HAP-1 (cell line): ENCODE results near the gene CTNNA2.

Source experiments
- DNase-seq, 2 experiments: peaks; one replicate each; pipeline ENCODE4 v3.0.0-alpha.2; 2016 to 2020; ENCODE audit warnings: low spot score in 2 of 2
- H3K27me3 ChIP-seq: fragments of 250-450 bp; sonication (Bioruptor Pico); 2 replicates; pipeline ENCODE4 v1.5.1; 2020; ENCODE audit warnings: low read depth, mild to moderate bottlenecking, moderate library complexity
- H3K36me3 ChIP-seq: fragments of 250-450 bp; sonication (Bioruptor Pico); replicated peaks from 2 replicates; pipeline ENCODE4 v1.5.1; 2020; ENCODE audit warnings: mild to moderate bottlenecking
- H3K4me1 ChIP-seq: fragments of 250-450 bp; sonication (Bioruptor Pico); 2 replicates; pipeline ENCODE4 v1.5.1; 2020; ENCODE audit warnings: mild to moderate bottlenecking
- H3K4me3 ChIP-seq: fragments of 250-450 bp; sonication (Bioruptor Pico); 2 replicates; pipeline ENCODE4 v1.5.1; 2020; ENCODE audit warnings: mild to moderate bottlenecking, moderate library complexity
- H3K9me3 ChIP-seq: fragments of 250-450 bp; sonication (Bioruptor Pico); 2 replicates; pipeline ENCODE4 v1.5.1; 2020; ENCODE audit warnings: mild to moderate bottlenecking, moderate library complexity
- in situ Hi-C: fragments of 300-500 bp; cut with MboI; formaldehyde crosslinking; loops from 3 replicates; pipeline ENCODE4 v1.14.3; 2020; ENCODE audit warnings: low sequenced_read_pairs, inconsistent platforms, mixed read lengths

The CTNNA2 gene

GRCh38 chr2:79580175-79580574 lies 67.3 kb downstream of the CTNNA2 start:
- in situ Hi-C loops: no loop called here
- Histone ChIP-seq H3K9me3 (no peaks in the 10 kb centered on the region; the same call in 1 of the 2 replicates), H3K36me3 (no peaks in the 10 kb centered on the region), H3K4me3 (no peak overlapping the region), H3K4me1 (no peaks in the 10 kb centered on the region), H3K27me3 (no peaks in the 10 kb centered on the region)
- DNase-seq: no peak

DNA sequence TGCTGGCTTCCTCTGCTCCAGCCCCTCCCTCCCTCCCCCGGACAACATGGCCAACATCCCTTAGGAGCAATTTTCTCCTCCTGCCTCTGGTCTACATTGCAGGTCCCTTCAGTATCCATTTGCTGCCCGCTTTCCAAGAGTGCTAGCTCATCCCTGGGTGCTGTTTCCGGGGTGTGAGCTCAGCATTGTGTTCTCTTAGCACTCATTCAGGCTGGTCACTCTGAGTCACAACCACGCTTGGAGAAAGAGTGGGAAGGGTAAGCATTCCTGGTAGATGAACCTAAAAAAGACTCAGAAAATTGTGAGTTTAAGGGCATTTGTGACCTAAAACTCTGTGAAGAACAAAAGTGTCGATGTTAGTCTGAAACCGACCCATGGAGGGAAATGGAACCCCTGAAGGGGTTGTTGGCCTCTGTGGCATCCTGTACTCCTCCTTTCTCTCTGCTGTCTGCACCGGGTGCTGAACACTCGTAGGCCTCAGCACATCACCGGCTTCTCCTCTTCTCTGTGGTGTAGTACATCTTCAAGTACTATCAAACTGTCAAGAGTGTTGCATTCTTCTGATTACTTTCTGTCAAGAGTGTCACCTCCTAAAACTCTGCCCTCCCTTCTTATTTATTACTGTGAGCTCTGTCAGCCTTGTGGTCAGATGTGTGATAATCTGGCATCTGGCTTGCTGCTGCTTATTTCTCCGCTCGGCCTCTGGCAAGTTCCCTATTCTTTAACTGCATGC lies 73.0 kb downstream of the CTNNA2 start:
- H3K4me3 ChIP-seq: no peak overlapping the region
- in situ Hi-C loops: no loop called here
- H3K27me3 ChIP-seq: no peaks in the 10 kb centered on the region
- no peaks in the 10 kb centered on the region for H3K4me1 ChIP-seq
- no peaks in the 10 kb centered on the region for H3K9me3 ChIP-seq
- H3K36me3 ChIP-seq: no peaks in the 10 kb centered on the region
- no peak for DNase-seq

DNA sequence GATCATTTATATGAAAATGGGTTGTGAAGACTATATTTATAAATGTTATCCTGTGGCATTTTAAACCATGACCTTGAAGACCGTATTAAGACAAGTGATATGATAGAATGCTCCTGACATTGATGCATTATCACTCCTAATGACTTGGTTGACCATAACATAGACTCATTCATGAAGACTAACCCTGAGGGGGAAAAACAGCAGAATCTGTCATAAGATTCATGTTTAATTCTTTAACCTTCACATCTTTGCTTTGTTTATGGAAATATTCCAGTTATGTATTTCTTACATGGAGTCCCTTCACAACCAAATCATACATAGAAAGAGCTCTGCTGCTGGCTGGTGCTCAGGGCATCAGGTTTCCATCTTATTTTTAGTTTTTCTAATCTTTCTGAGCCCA lies 78.4 kb downstream of the CTNNA2 start:
- no peaks in the 10 kb centered on the region for H3K4me1 ChIP-seq
- no peaks in the 10 kb centered on the region for H3K27me3 ChIP-seq
- in situ Hi-C loops: no loop called here
- H3K9me3 ChIP-seq: no peaks in the 10 kb centered on the region
- no peaks in the 10 kb centered on the region for H3K36me3 ChIP-seq
- no peak for DNase-seq
- no peak overlapping the region for H3K4me3 ChIP-seq

- H3K4me3 ChIP-seq: no peak overlapping the region
- no peaks in the 10 kb centered on the region for H3K4me1 ChIP-seq
- H3K27me3 ChIP-seq: no peaks in the 10 kb centered on the region
- in situ Hi-C loops: no loop called here
- DNase-seq: no peak
- no peaks in the 10 kb centered on the region for H3K9me3 ChIP-seq
- no peaks in the 10 kb centered on the region for H3K36me3 ChIP-seq
Observed at GRCh38 chr2:79593237-79593867, 80.5 kb downstream of the CTNNA2 start.

DNA sequence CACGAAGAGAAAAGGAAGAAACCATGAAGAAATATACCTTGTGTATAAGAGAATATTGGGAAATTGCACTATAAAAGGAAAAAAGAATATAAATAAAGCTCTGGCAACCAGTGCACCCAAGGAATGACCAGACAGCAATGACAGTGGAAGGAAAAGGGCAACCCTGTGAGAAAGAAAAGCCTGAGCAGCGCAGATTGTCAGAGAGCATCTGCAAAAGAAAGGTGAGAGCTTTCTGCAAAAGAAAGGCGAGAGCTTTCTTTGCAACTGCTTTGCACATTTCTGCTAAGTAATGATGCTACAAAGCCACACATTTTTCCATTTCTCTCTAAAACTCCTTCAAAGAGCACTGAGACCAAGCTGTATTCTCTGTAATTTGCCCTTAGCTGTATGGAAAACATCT lies 83.6 kb downstream of the CTNNA2 start:
- Histone ChIP-seq H3K27me3 (no peaks in the 10 kb centered on the region), H3K9me3 (no peaks in the 10 kb centered on the region), H3K4me3 (no peak overlapping the region), H3K4me1 (no peaks in the 10 kb centered on the region), H3K36me3 (no peaks in the 10 kb centered on the region)
- no peak for DNase-seq
- in situ Hi-C loops: no loop called here

DNA sequence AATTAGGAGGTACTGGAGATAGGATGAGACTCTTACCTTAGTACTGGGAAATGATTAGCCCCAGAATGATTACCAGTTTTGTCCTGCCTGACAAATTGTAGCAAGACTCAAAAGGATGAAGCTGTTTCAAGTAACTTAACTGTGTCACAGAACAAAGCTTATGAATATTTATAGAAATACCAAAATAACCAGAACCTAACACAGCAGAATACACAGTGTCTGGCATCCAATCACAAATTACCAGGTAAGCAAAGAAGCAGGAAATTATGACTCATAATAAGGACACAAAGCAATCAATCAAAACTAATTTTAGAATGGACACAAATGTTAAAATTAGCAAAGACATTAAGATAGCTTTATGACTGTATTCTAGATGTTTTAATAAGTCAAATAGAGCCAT lies 91.9 kb downstream of the CTNNA2 start:
- H3K9me3 ChIP-seq: no peaks in the 10 kb centered on the region
- no peaks in the 10 kb centered on the region for H3K36me3 ChIP-seq
- H3K4me3 ChIP-seq: no peak overlapping the region
- H3K4me1 ChIP-seq: no peaks in the 10 kb centered on the region
- in situ Hi-C loops: no loop called here
- no peak for DNase-seq
- no peaks in the 10 kb centered on the region for H3K27me3 ChIP-seq

DNA sequence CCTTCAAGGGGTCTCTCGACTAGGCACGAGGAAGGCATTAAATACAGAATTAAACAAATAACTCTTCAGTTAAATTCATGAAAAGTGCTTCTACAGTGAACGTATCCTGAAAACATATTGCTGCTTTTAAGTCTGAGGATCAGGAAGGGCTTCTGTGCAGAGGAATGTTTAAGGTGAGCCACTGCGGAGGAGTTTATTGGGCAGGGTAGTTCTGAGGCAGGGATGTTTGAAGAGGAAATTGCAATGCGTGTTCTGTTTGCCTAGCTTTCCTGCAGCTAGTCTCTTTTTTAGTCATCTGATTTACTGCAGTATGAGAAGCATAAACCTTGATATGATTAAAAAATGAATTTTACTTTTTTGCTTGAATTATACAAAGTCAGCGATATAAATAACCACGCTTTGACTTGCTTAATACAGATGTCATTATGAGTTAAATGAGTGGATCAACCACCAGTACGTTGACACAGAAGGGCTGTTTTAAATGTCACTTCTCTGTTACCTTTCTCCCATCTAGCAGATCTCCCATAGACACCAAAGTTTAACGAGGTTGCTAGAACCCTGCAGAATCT lies 98.7 kb downstream of the CTNNA2 start:
- H3K36me3 ChIP-seq: no peaks in the 10 kb centered on the region
- H3K4me1 ChIP-seq: no peaks in the 10 kb centered on the region
- DNase-seq: no peak
- H3K4me3 ChIP-seq: no peak overlapping the region
- in situ Hi-C loops: no loop called here
- no peaks in the 10 kb centered on the region for H3K27me3 ChIP-seq
- no peaks in the 10 kb centered on the region for H3K9me3 ChIP-seq

GRCh38 chr2:79612999-79613398 lies 100.1 kb downstream of the CTNNA2 start:
- in situ Hi-C loops: no loop called here
- no peak overlapping the region for H3K4me3 ChIP-seq
- no peaks in the 10 kb centered on the region for H3K36me3 ChIP-seq
- no peak for DNase-seq
- no peaks in the 10 kb centered on the region for H3K27me3 ChIP-seq
- H3K4me1 ChIP-seq: no peaks in the 10 kb centered on the region
- H3K9me3 ChIP-seq: no peaks in the 10 kb centered on the region

GRCh38 chr2:79619442-79619841 lies 106.6 kb downstream of the CTNNA2 start:
- Histone ChIP-seq H3K27me3 (no peaks in the 10 kb centered on the region), H3K4me3 (no peak overlapping the region), H3K4me1 (no peaks in the 10 kb centered on the region), H3K9me3 (0 out of 2 replicates have a peak, but pooled peaks cover 3% of the 10 kb centered on the region), H3K36me3 (no peaks in the 10 kb centered on the region)
- in situ Hi-C loops: no loop called here
- DNase-seq: no peak

GRCh38 chr2:79619976-79620375 lies 107.1 kb downstream of the CTNNA2 start:
- no peak for DNase-seq
- Histone ChIP-seq H3K4me3 (no peak overlapping the region), H3K36me3 (no peaks in the 10 kb centered on the region), H3K27me3 (no peaks in the 10 kb centered on the region), H3K9me3 (0 out of 2 replicates have a peak, but pooled peaks cover 3% of the 10 kb centered on the region), H3K4me1 (no peaks in the 10 kb centered on the region)
- in situ Hi-C loops: no loop called here

- DNase-seq: no peak
- no peaks in the 10 kb centered on the region for H3K27me3 ChIP-seq
- H3K4me3 ChIP-seq: no peak overlapping the region
- H3K4me1 ChIP-seq: no peaks in the 10 kb centered on the region
- in situ Hi-C loops: no loop called here
- 0 out of 2 replicates have a peak, but pooled peaks cover 3% of the 10 kb centered on the region for H3K9me3 ChIP-seq
- no peaks in the 10 kb centered on the region for H3K36me3 ChIP-seq
Observed at GRCh38 chr2:79620679-79621078, 107.8 kb downstream of the CTNNA2 start.

DNA sequence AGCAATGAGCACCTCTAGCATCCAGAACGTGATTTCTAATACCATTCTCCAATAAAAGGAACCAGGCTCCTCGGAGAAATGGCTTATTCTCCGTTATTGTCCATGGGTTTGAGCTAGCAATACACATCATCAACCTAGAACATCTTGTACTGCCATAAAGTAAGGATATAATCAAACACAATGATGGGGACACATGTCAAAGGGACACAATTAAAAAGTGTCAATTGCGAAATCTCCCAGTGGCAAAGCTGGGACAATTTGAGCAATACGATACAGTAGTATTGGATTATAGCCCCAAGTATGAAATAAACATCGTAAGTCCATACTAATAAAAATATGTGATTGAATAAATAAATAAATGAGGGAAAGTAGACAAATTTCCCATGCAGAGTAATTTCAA lies 108.4 kb downstream of the CTNNA2 start:
- H3K9me3 ChIP-seq: 0 out of 2 replicates have a peak, but pooled peaks cover 3% of the 10 kb centered on the region
- no peak overlapping the region for H3K4me3 ChIP-seq
- in situ Hi-C loops: no loop called here
- no peaks in the 10 kb centered on the region for H3K4me1 ChIP-seq
- H3K27me3 ChIP-seq: no peaks in the 10 kb centered on the region
- no peak for DNase-seq
- no peaks in the 10 kb centered on the region for H3K36me3 ChIP-seq

- H3K9me3 ChIP-seq: 0 out of 2 replicates have a peak, but pooled peaks cover 3% of the 10 kb centered on the region
- no peaks in the 10 kb centered on the region for H3K27me3 ChIP-seq
- no peak for DNase-seq
- no peak overlapping the region for H3K4me3 ChIP-seq
- no peaks in the 10 kb centered on the region for H3K4me1 ChIP-seq
- in situ Hi-C loops: no loop called here
- no peaks in the 10 kb centered on the region for H3K36me3 ChIP-seq
Observed at GRCh38 chr2:79621755-79622154, 108.9 kb downstream of the CTNNA2 start.

GRCh38 chr2:79622508-79622907 lies 109.7 kb downstream of the CTNNA2 start:
- no peak overlapping the region for H3K4me3 ChIP-seq
- no peak for DNase-seq
- no peaks in the 10 kb centered on the region for H3K27me3 ChIP-seq
- no peaks in the 10 kb centered on the region for H3K36me3 ChIP-seq
- in situ Hi-C loops: no loop called here
- 0 out of 2 replicates have a peak, but pooled peaks cover 3% of the 10 kb centered on the region for H3K9me3 ChIP-seq
- no peaks in the 10 kb centered on the region for H3K4me1 ChIP-seq
